Neural cell (in vitro differentiated cells): Measurements from ENCODE around the gene MRPL44. TPM values are rescaled to one million over a fixed set of nuclear protein-coding genes. Genes with fewer than 3 reads are reported as not detected.

Experiments used
- H2AFZ ChIP-seq: fragments of 200-600, 300-800 bp; sonication (generic), shearing (Covaris generic); 2 replicates; pipeline ENCODE4 v1.6.0; 2014; ENCODE audit warnings: low read depth, mild to moderate bottlenecking, antibody characterized with exemption, low read length, moderate library complexity
- H3F3A ChIP-seq: fragments of 200-600 bp; shearing (Covaris generic); 2 replicates; pipeline ENCODE4 v1.6.1; 2016; ENCODE audit warnings: mild to moderate bottlenecking, moderate library complexity, mixed read lengths, antibody characterized with exemption, low read length; ENCODE audit not compliant: insufficient read depth, poor library complexity, severe bottlenecking
- H3K27ac ChIP-seq: fragments of 200-600, 300-800 bp; sonication (generic), shearing (Covaris generic); 2 replicates; pipeline ENCODE4 v1.5.1; 2014; ENCODE audit warnings: mild to moderate bottlenecking, low read length, moderate library complexity
- H3K27me3 ChIP-seq: fragments of 300-800, 200-600 bp; sonication (generic), shearing (Covaris generic); 2 replicates; pipeline ENCODE4 v1.6.0; 2014; ENCODE audit warnings: mild to moderate bottlenecking, low read depth, low read length, moderate library complexity; ENCODE audit not compliant: insufficient read depth
- H3K36me3 ChIP-seq: fragments of 300-800, 200-600 bp; sonication (generic), shearing (Covaris generic); 2 replicates; pipeline ENCODE4 v1.5.1; 2014; ENCODE audit warnings: mild to moderate bottlenecking, antibody characterized with exemption, low read length, moderate library complexity; ENCODE audit not compliant: insufficient read depth
- H3K4me2 ChIP-seq: fragments of 300-800, 200-600 bp; sonication (generic), shearing (Covaris generic); 2 replicates; pipeline ENCODE4 v1.6.0; 2014; ENCODE audit warnings: mild to moderate bottlenecking, low read length
- H3K4me3 ChIP-seq: fragments of 300-800, 200-600 bp; sonication (generic), shearing (Covaris generic); 2 replicates; pipeline ENCODE4 v1.5.1; 2014; ENCODE audit warnings: mild to moderate bottlenecking, low read length, moderate library complexity
- H3K79me2 ChIP-seq: fragments of 200-600 bp; shearing (Covaris generic); replicated peaks from 2 replicates; pipeline ENCODE4 v1.6.0; 2014; ENCODE audit warnings: mild to moderate bottlenecking, low read length, moderate library complexity; ENCODE audit not compliant: insufficient read depth
- H3K9ac ChIP-seq: fragments of 300-800, 200-600 bp; sonication (generic), shearing (Covaris generic); 2 replicates; pipeline ENCODE4 v1.6.1; 2016; ENCODE audit warnings: mild to moderate bottlenecking, low read length, mixed read lengths
- H3K9me2 ChIP-seq: fragments of 200-600 bp; shearing (Covaris generic); 2 replicates; pipeline ENCODE4 v1.6.1; 2016; ENCODE audit warnings: mild to moderate bottlenecking, low read length, mixed read lengths; ENCODE audit not compliant: insufficient read depth
- H3K9me3 ChIP-seq: fragments of 200-600, 300-800 bp; sonication (generic), shearing (Covaris generic); 2 replicates; pipeline ENCODE4 v1.6.1; 2016; ENCODE audit warnings: mild to moderate bottlenecking, mixed run types, low read length, moderate library complexity, mixed read lengths
- H4K20me1 ChIP-seq: fragments of 200-600 bp; shearing (Covaris generic); 2 replicates; pipeline ENCODE4 v1.6.1; 2016; ENCODE audit warnings: mild to moderate bottlenecking, mixed run types; ENCODE audit not compliant: insufficient read depth
- EP300 ChIP-seq: fragments of 450-650 bp; conservative IDR thresholded peaks from 2 replicates; pipeline ENCODE4 v1.6.1; 2014; ENCODE audit warnings: antibody characterized with exemption, mild to moderate bottlenecking, moderate library complexity; ENCODE audit not compliant: poor library complexity, severe bottlenecking
- EZH2 ChIP-seq: fragments of 200-600, 300-800 bp; shearing (Covaris generic), sonication (generic); IDR thresholded peaks from 2 replicates; pipeline ENCODE4 v1.6.1; 2014; ENCODE audit warnings: antibody characterized with exemption, low read length, borderline replicate concordance, mild to moderate bottlenecking; ENCODE audit not compliant: insufficient read depth, poor library complexity, severe bottlenecking
- MXI1 ChIP-seq: fragments of 450-650 bp; conservative IDR thresholded peaks from 2 replicates; pipeline ENCODE4 v1.6.1; 2014; ENCODE audit warnings: antibody characterized with exemption, mild to moderate bottlenecking; ENCODE audit not compliant: poor library complexity, severe bottlenecking
- POLR2AphosphoS5 ChIP-seq: IDR thresholded peaks from 2 replicates; pipeline ENCODE4 v1.6.1; 2012
- RAD21 ChIP-seq: fragments of 450-650 bp; conservative IDR thresholded peaks from 2 replicates; pipeline ENCODE4 v1.6.1; 2014; ENCODE audit warnings: antibody characterized with exemption, mild to moderate bottlenecking, moderate library complexity
- SMC3 ChIP-seq: fragments of 450-650 bp; conservative IDR thresholded peaks from 2 replicates; pipeline ENCODE4 v1.6.1; 2014; ENCODE audit warnings: antibody characterized with exemption, mild to moderate bottlenecking, moderate library complexity; ENCODE audit not compliant: poor library complexity
- TAF1 ChIP-seq: IDR thresholded peaks from 2 replicates; pipeline ENCODE4 v1.6.1; 2012; ENCODE audit warnings: low read depth
- polyA plus RNA-seq: library from polyadenylated mRNA; depleted of rRNA; stranded (reverse); fragments of >200 nt; gene quantifications from 2 replicates; pipeline ENCODE4 v1.2.3, GENCODE V29; 2014
- TF ChIP-seq, protein P1 (sequence below): fragments of 450-650 bp; IDR thresholded peaks from 2 replicates; pipeline ENCODE4 v1.5.1; 2014; ENCODE audit warnings: antibody characterized with exemption, mild to moderate bottlenecking, moderate library complexity; ENCODE audit not compliant: poor library complexity, severe bottlenecking
- TF ChIP-seq, protein P2 (sequence below): IDR thresholded peaks from 2 replicates; pipeline ENCODE4 v1.6.1; 2012; ENCODE audit warnings: borderline replicate concordance

MRPL44 gene
- polyA plus RNA-seq, 1 donor from 2014 or later: 70.6 TPM

- H3K36me3 ChIP-seq: no peaks in the 10 kb centered on the region
- peak overlapping the region; percentile 96 for H3K4me3 ChIP-seq
- H4K20me1 ChIP-seq: no peaks in the 10 kb centered on the region
- H3F3A ChIP-seq: no peaks in the 10 kb centered on the region
- peaks cover 19% of the 10 kb centered on the region for H3K79me2 ChIP-seq
- TF ChIP-seq EZH2: no peak
- no peak for TF ChIP-seq MXI1
- TF ChIP-seq, protein P1, sequence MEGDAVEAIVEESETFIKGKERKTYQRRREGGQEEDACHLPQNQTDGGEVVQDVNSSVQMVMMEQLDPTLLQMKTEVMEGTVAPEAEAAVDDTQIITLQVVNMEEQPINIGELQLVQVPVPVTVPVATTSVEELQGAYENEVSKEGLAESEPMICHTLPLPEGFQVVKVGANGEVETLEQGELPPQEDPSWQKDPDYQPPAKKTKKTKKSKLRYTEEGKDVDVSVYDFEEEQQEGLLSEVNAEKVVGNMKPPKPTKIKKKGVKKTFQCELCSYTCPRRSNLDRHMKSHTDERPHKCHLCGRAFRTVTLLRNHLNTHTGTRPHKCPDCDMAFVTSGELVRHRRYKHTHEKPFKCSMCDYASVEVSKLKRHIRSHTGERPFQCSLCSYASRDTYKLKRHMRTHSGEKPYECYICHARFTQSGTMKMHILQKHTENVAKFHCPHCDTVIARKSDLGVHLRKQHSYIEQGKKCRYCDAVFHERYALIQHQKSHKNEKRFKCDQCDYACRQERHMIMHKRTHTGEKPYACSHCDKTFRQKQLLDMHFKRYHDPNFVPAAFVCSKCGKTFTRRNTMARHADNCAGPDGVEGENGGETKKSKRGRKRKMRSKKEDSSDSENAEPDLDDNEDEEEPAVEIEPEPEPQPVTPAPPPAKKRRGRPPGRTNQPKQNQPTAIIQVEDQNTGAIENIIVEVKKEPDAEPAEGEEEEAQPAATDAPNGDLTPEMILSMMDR: no peak
- TF ChIP-seq POLR2AphosphoS5: no peak
- no peak for TF ChIP-seq RAD21
- no peak for TF ChIP-seq TAF1
- no peak for TF ChIP-seq EP300
- no peak for TF ChIP-seq SMC3
- TF ChIP-seq, protein P2, sequence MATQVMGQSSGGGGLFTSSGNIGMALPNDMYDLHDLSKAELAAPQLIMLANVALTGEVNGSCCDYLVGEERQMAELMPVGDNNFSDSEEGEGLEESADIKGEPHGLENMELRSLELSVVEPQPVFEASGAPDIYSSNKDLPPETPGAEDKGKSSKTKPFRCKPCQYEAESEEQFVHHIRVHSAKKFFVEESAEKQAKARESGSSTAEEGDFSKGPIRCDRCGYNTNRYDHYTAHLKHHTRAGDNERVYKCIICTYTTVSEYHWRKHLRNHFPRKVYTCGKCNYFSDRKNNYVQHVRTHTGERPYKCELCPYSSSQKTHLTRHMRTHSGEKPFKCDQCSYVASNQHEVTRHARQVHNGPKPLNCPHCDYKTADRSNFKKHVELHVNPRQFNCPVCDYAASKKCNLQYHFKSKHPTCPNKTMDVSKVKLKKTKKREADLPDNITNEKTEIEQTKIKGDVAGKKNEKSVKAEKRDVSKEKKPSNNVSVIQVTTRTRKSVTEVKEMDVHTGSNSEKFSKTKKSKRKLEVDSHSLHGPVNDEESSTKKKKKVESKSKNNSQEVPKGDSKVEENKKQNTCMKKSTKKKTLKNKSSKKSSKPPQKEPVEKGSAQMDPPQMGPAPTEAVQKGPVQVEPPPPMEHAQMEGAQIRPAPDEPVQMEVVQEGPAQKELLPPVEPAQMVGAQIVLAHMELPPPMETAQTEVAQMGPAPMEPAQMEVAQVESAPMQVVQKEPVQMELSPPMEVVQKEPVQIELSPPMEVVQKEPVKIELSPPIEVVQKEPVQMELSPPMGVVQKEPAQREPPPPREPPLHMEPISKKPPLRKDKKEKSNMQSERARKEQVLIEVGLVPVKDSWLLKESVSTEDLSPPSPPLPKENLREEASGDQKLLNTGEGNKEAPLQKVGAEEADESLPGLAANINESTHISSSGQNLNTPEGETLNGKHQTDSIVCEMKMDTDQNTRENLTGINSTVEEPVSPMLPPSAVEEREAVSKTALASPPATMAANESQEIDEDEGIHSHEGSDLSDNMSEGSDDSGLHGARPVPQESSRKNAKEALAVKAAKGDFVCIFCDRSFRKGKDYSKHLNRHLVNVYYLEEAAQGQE: no peak
- H3K9me2 ChIP-seq: no peaks in the 10 kb centered on the region
- H3K27ac ChIP-seq: no peak overlapping the region
- H3K9ac ChIP-seq: no peak overlapping the region
- no peaks in the 10 kb centered on the region for H3K9me3 ChIP-seq
- H3K4me2 ChIP-seq: no peak overlapping the region
- H3K27me3 ChIP-seq: no peaks in the 10 kb centered on the region
- no peak overlapping the region for H2AFZ ChIP-seq
Measured at GRCh38 chr2:223943135-223943534, 14.1 kb upstream of the MRPL44 start.

DNA sequence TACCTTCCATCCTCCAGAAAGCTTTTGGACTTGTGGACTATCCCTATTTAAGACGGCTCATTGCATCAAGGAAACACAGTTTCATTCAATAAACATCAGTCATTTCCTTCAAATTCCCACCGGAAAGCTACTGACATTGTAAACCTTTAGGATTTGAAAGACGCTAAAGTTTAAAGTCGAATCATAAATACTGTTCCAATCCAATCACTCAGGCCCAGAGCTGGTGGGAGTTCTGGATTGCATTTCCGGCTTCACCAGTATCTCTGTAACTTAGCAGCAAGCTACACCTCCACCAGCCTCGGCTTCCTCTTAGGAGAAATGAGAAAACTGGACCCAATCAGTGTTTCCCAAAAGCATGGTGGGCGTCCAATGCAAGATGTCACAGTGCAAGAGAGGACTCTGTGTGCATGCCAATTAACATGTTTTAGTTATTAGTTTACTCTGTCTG lies 13.7 kb upstream of the MRPL44 start:
- Histone ChIP-seq H3K9me2 (no peaks in the 10 kb centered on the region), H2AFZ (no peak overlapping the region), H3K9me3 (no peaks in the 10 kb centered on the region), H3K36me3 (no peaks in the 10 kb centered on the region), H3K79me2 (peaks cover 19% of the 10 kb centered on the region), H3K9ac (peak overlapping the region; percentile 86), H3K27me3 (no peaks in the 10 kb centered on the region), H3F3A (no peaks in the 10 kb centered on the region), H3K27ac (no peak overlapping the region), H4K20me1 (no peaks in the 10 kb centered on the region), H3K4me3 (peak overlapping the region; percentile 96), H3K4me2 (peak overlapping the region; percentile 86)
- TF ChIP-seq, protein P1: no peak
- TF ChIP-seq EP300 (no peak), TAF1 (no peak), MXI1 (no peak), RAD21 (no peak), EZH2 (no peak), SMC3 (no peak), POLR2AphosphoS5 (no peak)
- TF ChIP-seq, protein P2: no peak
